Loucy (cell line): Measurements from ENCODE around the gene NTN1.

Experiments used
- CTCF ChIP-seq: fragments of 200-600 bp; sonication (generic); conservative IDR thresholded peaks from 2 replicates; pipeline ENCODE4 v1.5.1; 2014; ENCODE audit warnings: mild to moderate bottlenecking, antibody characterized with exemption, low read length
- EZH2phosphoT487 ChIP-seq: fragments of 200-600 bp; IDR thresholded peaks from 2 replicates; pipeline ENCODE4 v1.6.1; 2018; ENCODE audit warnings: antibody characterized with exemption, mild to moderate bottlenecking, moderate library complexity, borderline replicate concordance

GRCh38 chr17:9094193-9094592 is 72.9 kb downstream of the NTN1 start:
- no peak for TF ChIP-seq CTCF
- TF ChIP-seq EZH2phosphoT487 = no peak
